GM04504 (cell line): ENCODE measurements around the gene NCOA1.
A peak's percentile ranks its signal among the peaks of the same experiment; 100 is the strongest.
"Not testable (repeated sequence)": the region's sequence is repeated elsewhere in the genome, so short reads cannot be mapped to it uniquely, and the experiment has no call there.

Experiments used
- DNase-seq: peaks from one replicate; pipeline ENCODE4 v3.0.0-alpha.2; 2012; ENCODE audit warnings: low read depth

The NCOA1 gene

GRCh38 chr2:24792874-24793760 is 302.1 kb downstream of the NCOA1 start, which contains the start of the genes CENPO and PTRHD1:
Gene CENPO (plus strand): TSS chr2:24793425. CDS start chr2:24793920, 495 bp downstream.
Gene PTRHD1 (minus strand): TSS chr2:24793391. CDS start chr2:24793377, 14 bp downstream.
- peak; percentile 92 for DNase-seq

DNA sequence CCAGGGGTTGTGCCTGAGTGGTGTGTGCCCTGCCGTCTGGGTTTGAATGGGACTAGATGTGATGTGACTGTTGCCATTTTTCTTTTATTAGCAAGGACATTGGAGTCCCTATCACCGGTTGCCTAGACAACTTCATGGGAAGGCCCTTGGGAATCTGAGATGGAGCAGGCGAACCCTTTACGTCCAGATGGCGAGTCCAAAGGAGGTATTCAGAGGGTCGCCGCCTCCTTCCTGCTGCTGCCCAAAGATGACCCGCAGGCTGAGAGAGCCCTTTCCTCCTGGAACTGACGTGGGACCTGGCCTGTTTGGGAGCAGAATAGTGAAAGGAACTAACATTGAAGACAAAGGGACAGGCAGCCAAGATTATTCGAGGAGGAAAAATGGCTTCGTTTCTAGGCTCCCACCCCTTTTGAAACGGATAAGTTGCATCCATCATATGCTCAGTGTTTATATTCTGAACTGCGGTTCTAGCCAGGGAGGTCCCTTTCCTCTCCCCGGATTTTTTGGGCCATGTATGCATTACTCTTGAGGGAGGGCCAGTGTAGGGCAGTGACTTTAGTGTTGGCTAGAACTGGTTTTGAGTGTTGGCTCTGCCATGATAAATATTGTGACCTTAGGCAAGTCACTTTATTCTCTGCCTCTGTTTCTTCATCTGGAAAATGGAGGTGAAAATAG is 302.8 kb downstream of the NCOA1 start:
- peak; percentile 9 for DNase-seq

GRCh38 chr2:24797644-24798043 is 306.6 kb downstream of the NCOA1 start:
- no peak for DNase-seq

- DNase-seq = not testable (repeated sequence)
These were observed 309.4 kb downstream of the NCOA1 start for GRCh38 chr2:24800487-24800886.

DNA sequence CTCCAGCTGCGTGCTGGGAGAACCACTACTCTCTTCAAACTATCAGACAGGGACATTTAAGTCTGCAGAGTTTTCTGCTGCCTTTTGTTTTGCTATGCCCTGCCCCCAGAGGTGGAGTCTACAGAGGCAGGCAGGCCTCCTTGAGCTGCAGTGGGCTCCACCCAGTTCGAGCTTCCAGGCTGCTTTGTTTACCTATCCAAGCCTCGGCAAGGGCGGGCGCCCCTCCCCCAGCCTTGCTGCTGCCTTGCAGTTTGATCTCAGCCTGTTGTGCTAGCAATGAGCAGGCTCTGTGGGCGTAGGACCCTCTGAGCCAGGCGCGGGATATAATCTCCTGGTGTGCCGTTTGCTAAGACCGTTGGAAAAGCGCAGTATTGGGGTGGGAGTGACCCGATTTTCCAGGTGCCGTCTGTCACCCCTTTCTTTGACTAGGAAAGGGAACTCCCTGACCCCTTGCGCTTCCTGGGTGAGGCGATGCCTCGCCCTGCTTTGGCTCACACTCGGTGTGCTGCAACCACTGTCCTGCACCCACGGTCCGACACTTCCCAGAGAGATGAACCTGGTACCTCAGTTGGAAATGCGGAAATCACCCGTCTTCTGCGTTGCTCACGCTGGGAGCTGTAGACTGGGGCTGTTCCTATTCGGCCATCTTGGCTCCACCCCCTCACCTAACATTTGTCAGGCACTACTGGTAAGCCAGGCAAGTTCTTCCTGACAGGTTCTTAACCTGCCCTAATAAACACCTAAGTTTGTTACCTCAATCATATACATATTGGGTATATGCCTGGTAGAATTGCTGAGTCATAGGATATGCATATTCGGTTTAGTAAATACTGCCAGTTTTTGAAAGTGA is 315.0 kb downstream of the NCOA1 start:
- not testable (repeated sequence) for DNase-seq

- no peak for DNase-seq
These were observed 315.6 kb downstream of the NCOA1 start for GRCh38 chr2:24806661-24807036.

DNA sequence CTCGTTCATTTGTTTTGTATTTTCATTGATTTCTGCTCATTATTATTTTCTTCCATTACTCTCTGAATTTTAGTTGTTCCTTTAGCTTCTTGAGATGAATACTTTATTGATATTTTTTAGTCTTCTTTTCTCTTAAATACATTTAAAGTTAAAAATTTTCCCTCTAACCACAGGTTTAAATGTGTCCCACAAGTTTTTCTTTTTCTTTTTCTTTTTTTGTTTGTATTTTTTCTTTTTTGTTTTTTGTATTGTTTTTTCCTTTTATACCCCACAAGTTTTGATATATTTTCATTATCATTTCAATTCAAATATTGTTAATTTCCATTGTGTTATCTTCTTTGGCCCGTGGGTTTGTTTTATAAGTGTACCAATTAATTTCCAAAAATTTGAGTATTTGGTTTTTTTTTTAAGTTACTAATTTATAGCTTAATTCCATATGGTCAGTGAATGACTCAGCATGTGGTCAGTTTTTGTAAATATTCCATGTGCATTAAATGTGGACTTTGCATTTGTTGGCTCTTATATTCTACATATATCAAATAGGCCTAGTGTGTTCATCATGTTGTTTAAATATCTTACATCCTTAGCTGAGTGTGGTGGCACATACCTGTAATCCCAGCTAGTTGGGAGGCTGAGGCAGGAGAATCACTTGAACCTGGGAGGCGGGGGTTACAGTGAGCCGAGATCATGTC is 318.4 kb downstream of the NCOA1 start:
- DNase-seq = no peak

GRCh38 chr2:24813691-24814137 is 322.7 kb downstream of the NCOA1 start:
- DNase-seq = no peak

DNA sequence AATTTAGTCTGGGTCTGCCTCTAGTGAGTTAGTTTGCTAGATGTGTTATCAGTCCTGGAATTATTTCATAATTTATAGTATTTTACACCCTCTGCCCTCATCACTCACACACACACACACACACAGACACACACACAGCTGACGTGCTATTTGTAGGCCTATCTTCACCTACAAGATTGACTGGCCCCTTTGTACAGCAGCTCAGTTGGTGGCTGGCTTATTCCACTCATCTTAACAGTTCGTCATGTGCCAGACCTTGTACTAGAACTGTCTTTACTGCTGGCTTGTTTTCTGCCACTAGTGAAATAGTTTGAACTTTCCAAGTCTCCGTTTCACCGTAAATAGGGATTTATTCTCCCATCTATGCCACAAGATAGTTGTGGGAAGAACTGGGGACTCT is 323.5 kb downstream of the NCOA1 start:
- DNase-seq = no peak

GRCh38 chr2:24815171-24815570 is 324.1 kb downstream of the NCOA1 start:
- no peak for DNase-seq

GRCh38 chr2:24816404-24816803 is 325.4 kb downstream of the NCOA1 start:
- DNase-seq = no peak

DNA sequence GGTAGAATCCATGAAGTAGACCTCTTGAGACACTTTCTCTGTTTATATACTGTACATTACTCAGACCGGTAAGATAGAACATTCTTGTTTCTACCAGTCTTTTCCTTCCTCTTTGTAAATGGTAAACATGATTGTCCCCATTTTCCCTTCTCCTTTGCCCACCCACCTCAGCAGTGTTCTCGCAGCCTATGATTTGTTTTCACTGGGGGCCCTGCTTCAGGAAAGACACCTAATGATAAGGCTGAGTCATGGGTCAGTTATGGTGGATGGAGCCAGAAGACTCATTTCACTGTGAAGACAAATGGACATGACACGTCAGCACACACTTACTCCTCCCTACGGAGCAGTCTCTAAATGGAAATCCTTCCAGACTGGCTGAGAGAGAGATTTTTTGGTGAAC is 325.8 kb downstream of the NCOA1 start:
- DNase-seq = peak; percentile 49

GRCh38 chr2:24818721-24819167 is 327.7 kb downstream of the NCOA1 start:
- DNase-seq = no peak

DNA sequence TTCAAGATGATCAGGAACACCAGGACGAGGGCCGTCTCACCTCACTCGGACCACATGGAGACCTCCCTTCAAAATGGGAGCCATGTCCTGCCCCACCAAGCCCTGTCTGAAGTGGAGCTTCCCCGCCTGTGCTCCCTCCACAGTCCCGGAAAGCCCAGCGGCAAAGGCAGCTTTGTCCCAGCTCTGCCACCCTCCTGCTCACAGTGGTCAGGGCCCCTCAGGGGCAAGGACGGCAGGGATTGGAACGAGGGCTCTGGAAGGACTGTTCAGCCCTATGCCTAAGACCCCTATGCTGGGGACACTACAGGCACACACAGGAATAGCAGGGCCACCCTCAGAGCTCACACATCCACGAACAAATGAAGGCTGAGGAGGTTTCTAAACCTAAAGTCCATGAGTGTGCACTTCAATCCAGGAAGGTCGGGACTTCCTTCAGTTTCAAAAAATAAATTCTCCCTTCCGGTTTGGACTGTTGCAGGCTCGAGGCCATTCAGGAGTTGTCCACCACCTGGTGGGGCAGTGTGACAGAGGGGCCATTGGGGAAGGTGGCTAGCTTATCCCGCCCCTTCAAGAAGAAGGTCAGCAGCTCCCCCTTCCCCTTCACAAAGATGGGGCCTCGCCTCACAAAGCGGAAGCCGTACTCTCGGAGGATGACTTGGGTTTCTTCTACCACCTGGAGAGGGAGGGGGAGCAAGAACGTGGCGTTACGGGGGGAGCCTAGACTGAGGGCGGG is 328.6 kb downstream of the NCOA1 start:
- DNase-seq = no peak

GRCh38 chr2:24820175-24820513 is 329.1 kb downstream of the NCOA1 start:
- DNase-seq = no peak
